Measurements from ENCODE around the gene DCST2.

DNA sequence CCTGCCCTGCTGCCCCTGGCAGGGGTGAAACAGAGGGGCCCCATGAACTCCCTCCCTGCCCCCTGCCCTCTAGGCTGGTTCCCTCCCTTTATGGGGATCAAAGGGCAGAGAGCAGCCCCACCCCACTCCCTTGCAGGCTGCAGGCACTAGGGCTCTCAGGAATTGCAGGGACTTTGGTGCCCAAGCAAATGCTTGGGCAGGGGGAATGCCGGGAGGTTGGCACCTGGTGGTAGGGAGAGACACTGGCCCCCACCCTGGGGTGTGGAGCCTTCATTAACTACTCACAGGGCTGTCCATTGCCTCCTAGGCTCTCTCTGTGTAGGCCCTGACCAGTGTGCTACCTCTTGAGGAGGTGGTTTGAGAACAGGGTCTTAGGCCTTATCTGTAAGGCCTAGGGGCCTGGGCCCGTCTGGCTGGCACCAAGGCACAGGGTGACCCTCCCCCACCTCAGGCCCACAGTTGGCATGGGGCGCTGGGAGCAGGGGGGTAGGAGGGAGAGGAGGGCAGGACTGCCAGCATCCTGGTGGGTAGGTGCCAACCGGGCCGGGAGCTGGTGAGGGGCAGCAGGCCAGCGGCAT, 26.2 kb downstream of the DCST2 start:
- TF ChIP-seq, protein P1, sequence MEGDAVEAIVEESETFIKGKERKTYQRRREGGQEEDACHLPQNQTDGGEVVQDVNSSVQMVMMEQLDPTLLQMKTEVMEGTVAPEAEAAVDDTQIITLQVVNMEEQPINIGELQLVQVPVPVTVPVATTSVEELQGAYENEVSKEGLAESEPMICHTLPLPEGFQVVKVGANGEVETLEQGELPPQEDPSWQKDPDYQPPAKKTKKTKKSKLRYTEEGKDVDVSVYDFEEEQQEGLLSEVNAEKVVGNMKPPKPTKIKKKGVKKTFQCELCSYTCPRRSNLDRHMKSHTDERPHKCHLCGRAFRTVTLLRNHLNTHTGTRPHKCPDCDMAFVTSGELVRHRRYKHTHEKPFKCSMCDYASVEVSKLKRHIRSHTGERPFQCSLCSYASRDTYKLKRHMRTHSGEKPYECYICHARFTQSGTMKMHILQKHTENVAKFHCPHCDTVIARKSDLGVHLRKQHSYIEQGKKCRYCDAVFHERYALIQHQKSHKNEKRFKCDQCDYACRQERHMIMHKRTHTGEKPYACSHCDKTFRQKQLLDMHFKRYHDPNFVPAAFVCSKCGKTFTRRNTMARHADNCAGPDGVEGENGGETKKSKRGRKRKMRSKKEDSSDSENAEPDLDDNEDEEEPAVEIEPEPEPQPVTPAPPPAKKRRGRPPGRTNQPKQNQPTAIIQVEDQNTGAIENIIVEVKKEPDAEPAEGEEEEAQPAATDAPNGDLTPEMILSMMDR (conservative IDR thresholded peaks at IDR 0.05; ENCODE audit: low read depth, low read length) = no peak
- TF ChIP-seq EZH2 (IDR thresholded peaks at IDR 0.05; ENCODE audit: borderline replicate concordance, low read depth, low read length, poor library complexity, severe bottlenecking) = no peak
